Spleen (tissue), 7 donors: ENCODE measurements around the gene TPM4.

Source experiments
- CTCF ChIP-seq, 11 experiments: fragments of 200-600 bp in 7 of 11; fragments of 450-650 bp in 4 of 11; sonication (generic) in 4 of 11; IDR thresholded peaks in 8 of 11; conservative IDR thresholded peaks in 3 of 11; 1 replicate in 7 of 11; 2 replicates in 4 of 11; pipeline versions ENCODE4 v1.4.0 to v1.8.0; 2016 to 2021; ENCODE audit warnings: antibody characterized with exemption in 11 of 11, inconsistent platforms in 4 of 11, mild to moderate bottlenecking in 1 of 11
- POLR2A ChIP-seq, 3 donors: fragments of 450-650 bp; IDR thresholded peaks; one replicate each; pipeline ENCODE4 v1.5.1; 2017; ENCODE audit warnings: antibody characterized with exemption in 3 of 3, mild to moderate bottlenecking in 1 of 3
- donor health status: DM: no; HTN: no; CAD: no; lungs with moderate emphysema.
- donor health status: DM: no; HTN: no; CAD: no.
- donor health status: DM: no; HTN: no; CAD: no.

DNA sequence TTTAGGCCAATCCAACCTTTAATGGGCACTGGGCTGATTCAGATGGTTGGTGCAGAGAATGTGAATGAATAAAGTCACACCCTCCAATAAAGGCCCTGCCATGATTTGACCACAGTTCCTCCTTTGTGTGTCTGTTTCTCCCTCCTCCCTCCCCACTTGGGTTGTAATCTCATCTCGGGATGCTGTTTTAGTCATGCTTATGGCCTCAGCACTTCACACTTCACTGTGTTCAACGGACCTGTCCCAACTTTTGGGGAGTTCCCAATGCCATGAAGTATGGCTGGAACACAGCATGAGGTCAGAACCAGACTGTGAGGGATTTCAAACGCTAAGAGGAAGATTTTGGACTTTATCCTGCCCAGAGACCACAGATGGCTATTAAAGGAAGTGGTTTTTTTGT is 29.8 kb downstream of the TPM4 start:
- TF ChIP-seq POLR2A (IDR thresholded peaks at IDR 0.05) (no peak), CTCF (IDR thresholded peaks at IDR 0.05 in 8 of 11, conservative IDR thresholded peaks at IDR 0.05 in 3 of 11) (no peak)
